ENCODE data around the gene F8A1.
"Not testable (repeated sequence)": the region's sequence is repeated elsewhere in the genome, so short reads cannot be mapped to it uniquely, and the experiment has no call there.

F8A1 gene

DNA sequence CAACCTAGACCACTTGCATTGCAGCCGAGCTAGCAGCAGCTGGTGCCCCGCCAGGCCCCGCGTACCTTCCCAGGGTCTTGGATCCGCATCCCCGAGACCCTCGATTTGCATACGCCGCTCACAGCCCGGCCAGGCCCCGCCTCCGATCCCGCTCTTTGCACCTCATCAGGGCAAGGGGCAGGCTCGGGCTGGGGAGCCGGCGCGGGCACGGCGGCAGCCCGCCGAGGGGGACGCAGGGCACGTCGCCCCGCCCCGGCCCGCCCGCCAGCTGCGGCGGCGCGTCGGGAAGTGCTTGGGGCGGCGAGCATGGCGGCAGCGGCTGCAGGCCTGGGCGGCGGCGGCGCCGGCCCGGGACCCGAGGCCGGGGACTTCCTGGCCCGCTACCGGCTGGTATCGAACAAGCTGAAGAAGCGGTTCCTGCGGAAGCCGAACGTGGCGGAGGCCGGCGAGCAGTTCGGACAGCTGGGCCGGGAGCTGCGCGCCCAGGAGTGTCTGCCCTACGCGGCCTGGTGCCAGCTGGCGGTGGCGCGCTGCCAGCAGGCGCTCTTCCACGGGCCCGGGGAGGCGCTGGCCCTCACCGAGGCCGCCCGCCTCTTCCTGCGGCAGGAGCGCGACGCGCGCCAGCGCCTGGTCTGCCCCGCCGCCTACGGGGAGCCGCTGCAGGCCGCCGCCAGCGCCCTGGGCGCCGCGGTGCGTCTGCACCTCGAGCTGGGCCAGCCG lies at the start of gene F8A1:
Gene F8A1 (plus strand): TSS at position 287 of the 720 bp plus-strand sequence. CDS start 20 bp downstream, at position 307.
- H3K27ac Mint-ChIP-seq; H3K4me1 Mint-ChIP-seq (ENCODE audit: low read depth); intact Hi-C loops (cut with micrococcal nuclease); H3K9me3 Mint-ChIP-seq; H3K36me3 Mint-ChIP-seq (ENCODE audit: low read depth); H3K4me3 Mint-ChIP-seq; H3K27me3 Mint-ChIP-seq: not testable (repeated sequence)

DNA sequence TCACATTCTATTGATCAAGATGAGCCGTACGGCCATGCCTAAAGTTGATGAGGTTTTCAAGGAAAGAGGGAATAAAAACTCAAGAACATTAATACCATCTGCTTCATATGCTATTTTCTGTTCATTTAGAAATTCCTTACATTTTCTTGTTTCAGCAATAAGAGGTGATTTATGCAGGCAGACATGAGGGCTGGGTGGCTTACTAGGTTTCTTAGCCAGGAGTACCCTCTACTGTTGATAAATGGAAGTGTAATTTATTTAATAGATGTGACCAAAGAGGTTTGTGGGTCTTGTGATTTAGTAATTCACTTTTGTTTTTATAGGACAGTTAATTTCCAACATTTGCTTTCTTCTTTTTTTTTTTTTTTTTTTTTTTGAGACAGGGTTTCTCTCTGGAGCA lies 45.3 kb upstream of the F8A1 start:
- Mint-ChIP-seq H3K4me1 (ENCODE audit: low read depth) (no peaks in the 10 kb centered on the region), H3K36me3 (ENCODE audit: low read depth) (no peaks in the 10 kb centered on the region), H3K27me3 (no peaks in the 10 kb centered on the region), H3K4me3 (no peak overlapping the region), H3K9me3 (no peaks in the 10 kb centered on the region), H3K27ac (no peak overlapping the region)
- intact Hi-C loops (cut with micrococcal nuclease) = no loop called here

DNA sequence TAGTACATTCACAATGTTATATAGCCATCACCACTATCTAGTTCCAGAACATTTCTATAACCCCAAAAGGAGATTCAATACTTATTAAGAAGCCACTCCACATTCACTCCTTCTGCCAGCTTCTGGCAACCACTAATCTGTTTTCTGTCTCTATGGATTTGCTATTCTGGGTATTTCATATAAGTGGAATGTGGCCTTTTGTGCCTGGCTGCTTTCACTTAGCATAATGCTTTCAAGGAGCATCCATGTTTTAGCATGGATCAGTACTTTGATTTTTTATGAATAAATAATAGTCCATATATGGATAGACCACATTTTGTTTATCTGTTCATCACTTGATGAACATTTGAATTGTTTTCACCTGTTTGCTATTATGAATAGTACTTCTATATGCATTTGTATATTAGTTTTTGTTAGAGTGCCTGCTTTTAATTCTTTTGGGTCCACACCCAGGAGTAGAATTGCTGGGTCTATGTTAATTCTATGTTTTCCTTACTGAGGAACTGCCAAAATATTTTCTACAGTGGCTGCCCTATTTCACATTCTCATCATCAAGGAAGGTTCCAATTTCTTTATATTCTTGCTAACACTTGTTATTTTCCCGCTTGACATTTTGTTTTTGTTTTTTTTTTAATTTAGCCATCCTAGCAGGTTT lies 35.1 kb upstream of the F8A1 start:
- intact Hi-C loops (cut with micrococcal nuclease) = loop anchor here (10.0 kb wide), 1 partner anchor 54 kb away; no protein-coding TSS in a partner anchor
- Mint-ChIP-seq H3K9me3 (no peaks in the 10 kb centered on the region), H3K4me1 (ENCODE audit: low read depth) (no peaks in the 10 kb centered on the region), H3K36me3 (ENCODE audit: low read depth) (no peaks in the 10 kb centered on the region), H3K27ac (no peak overlapping the region), H3K27me3 (no peaks in the 10 kb centered on the region), H3K4me3 (no peak overlapping the region)

DNA sequence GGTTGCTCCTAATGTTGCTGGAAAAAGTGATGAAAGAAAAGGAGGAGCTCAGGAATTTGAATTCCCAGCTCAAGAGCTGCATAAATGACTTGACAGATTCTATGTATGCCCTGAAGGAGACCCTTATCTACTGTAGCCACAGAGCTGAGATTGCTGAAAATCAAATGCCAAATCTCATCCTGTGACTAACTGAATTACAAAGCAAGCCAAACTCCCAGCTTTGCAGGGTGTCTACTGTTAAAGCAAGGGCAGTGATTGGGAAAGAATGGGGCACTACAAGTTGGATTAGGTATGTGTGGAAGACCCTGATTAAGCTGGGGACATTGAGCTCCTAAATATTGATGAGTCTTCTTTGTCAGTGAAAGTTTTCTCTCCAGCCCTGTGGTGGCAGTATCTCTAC lies 30.9 kb upstream of the F8A1 start:
- H3K9me3 Mint-ChIP-seq = no peaks in the 10 kb centered on the region
- H3K27me3 Mint-ChIP-seq = no peaks in the 10 kb centered on the region
- no peaks in the 10 kb centered on the region for H3K4me1 Mint-ChIP-seq (ENCODE audit: low read depth)
- intact Hi-C loops (cut with micrococcal nuclease) = loop anchor here (10.0 kb wide), 1 partner anchor 50 kb away; no protein-coding TSS in a partner anchor
- no peak overlapping the region for H3K27ac Mint-ChIP-seq
- peaks cover under 1% of the 10 kb centered on the region for H3K36me3 Mint-ChIP-seq (ENCODE audit: low read depth)
- no peak overlapping the region for H3K4me3 Mint-ChIP-seq

DNA sequence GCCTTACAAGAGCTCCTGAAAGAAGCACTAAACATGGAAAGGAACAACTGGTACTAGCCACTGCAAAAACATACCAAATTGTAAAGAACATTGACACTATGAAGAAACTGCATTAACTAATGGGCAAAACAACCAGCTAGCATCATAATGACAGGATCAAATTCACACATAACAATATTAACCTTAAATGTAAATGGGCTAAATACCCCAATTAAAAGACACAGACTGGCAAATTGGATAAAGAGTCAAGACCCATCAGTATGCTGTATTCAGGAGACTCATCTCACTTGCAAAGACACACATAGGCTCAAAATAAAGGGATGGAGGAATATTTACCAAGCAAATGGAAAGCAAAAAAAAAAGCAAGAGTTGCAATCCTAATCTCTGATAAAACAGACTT lies 17.6 kb upstream of the F8A1 start:
- H3K36me3 Mint-ChIP-seq (ENCODE audit: low read depth); H3K27me3 Mint-ChIP-seq; H3K4me1 Mint-ChIP-seq (ENCODE audit: low read depth); H3K4me3 Mint-ChIP-seq; intact Hi-C loops (cut with micrococcal nuclease); H3K27ac Mint-ChIP-seq: not testable (repeated sequence)
- H3K9me3 Mint-ChIP-seq = peaks cover 32% of the 10 kb centered on the region

DNA sequence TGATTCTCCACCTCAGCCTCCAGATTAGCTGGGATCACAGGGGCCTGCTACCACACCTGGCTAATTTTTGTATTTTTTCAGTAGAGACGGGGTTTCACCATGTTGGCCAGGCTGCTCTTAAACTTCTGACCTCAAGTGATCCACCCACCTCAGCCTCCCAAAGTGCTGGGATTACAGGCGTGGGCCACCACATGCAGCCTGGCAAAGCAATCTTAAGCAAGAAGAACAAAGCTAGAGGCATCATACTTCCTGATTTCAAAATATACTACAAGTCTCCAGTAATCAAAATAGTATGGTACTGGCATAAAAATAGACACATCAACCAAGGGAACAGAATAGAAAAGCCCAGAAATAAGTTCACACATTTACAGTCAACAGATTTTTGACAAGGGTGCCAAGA lies 12.8 kb upstream of the F8A1 start:
- Mint-ChIP-seq H3K27ac (no peak overlapping the region), H3K9me3 (peaks cover 15% of the 10 kb centered on the region), H3K4me3 (no peak overlapping the region), H3K36me3 (ENCODE audit: low read depth) (no peaks in the 10 kb centered on the region), H3K4me1 (ENCODE audit: low read depth) (no peaks in the 10 kb centered on the region), H3K27me3 (no peaks in the 10 kb centered on the region)
- intact Hi-C loops (cut with micrococcal nuclease) = no loop called here

DNA sequence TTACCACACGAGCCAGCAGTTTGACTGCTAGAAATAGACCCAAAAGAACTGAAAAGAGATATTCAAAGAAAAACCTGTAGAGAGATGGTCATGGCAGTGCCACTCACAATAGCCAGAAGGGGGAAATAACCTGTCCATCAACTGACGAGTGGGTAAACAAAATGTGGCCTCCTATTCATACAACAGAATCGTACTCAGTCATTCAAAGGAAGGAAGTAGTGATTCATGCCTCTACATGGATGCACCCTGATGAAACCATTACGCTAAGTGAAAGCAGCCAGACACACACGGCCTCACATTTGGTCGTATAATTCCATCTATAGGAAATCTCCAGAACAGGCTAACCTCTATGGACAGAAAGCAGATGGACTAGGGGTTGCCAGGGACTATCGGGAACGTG lies 2.1 kb upstream of the F8A1 start:
- H3K4me1 Mint-ChIP-seq (ENCODE audit: low read depth); H3K4me3 Mint-ChIP-seq; intact Hi-C loops (cut with micrococcal nuclease); H3K27ac Mint-ChIP-seq; H3K36me3 Mint-ChIP-seq (ENCODE audit: low read depth); H3K9me3 Mint-ChIP-seq; H3K27me3 Mint-ChIP-seq: not testable (repeated sequence)

DNA sequence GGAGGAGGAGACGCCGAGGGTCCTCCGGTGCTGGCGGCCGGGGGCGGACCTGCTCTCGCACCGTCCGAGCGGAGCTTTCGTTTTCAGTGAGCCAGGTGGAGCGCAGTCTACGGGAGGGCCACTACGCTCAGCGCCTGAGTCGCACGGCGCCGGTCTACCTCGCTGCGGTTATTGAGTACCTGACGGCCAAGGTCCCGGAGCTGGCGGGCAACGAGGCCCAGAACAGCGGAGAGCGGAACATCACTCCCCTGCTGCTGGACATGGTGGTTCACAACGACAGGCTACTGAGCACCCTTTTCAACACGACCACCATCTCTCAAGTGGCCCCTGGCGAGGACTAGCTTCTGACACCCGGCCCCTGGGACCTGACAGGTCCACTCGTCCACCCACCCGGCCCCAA lies 1.1 kb upstream of the F8A1 start:
- H3K4me1 Mint-ChIP-seq (ENCODE audit: low read depth); H3K27ac Mint-ChIP-seq; H3K4me3 Mint-ChIP-seq; H3K36me3 Mint-ChIP-seq (ENCODE audit: low read depth); intact Hi-C loops (cut with micrococcal nuclease); H3K9me3 Mint-ChIP-seq; H3K27me3 Mint-ChIP-seq: not testable (repeated sequence)

DNA sequence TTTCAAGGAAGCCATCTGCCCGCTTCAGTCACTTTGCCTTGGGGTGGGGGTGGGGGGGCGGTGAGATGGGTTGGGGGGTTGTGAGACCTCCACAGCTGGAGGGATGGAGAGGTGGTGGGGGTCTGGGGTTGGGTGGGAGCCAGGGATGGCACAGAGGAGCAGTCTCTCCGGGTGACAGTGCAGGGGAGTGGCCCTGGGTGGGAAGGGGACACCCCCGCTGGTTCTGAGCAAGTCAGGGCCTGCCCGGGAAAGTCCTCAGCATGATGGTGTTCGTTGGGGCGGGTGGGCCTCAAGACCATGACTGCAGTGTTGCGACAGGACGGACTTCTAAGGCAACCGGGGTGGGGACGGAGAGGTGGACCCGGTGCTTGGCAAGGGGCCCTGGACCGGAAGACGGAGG lies 606 bp upstream of the F8A1 start:
- not testable (repeated sequence) for H3K27me3 Mint-ChIP-seq; H3K4me1 Mint-ChIP-seq (ENCODE audit: low read depth)

DNA sequence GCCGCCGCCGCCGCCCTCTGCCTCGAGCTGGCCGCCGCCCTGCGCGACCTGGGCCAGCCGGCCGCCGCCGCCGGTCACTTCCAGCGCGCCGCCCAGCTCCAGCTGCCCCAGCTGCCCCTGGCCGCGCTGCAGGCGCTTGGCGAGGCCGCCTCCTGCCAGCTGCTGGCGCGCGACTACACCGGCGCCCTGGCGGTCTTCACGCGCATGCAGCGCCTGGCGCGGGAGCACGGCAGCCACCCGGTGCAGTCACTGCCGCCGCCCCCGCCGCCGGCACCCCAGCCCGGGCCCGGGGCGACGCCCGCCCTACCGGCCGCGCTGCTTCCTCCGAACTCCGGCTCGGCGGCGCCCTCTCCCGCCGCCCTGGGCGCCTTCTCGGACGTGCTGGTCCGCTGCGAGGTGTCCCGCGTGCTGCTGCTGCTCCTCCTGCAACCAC lies 650 bp downstream of the F8A1 start:
- H3K27ac Mint-ChIP-seq; H3K36me3 Mint-ChIP-seq (ENCODE audit: low read depth); H3K27me3 Mint-ChIP-seq; H3K4me3 Mint-ChIP-seq; intact Hi-C loops (cut with micrococcal nuclease); H3K4me1 Mint-ChIP-seq (ENCODE audit: low read depth); H3K9me3 Mint-ChIP-seq: not testable (repeated sequence)

More for the DNA sequence above, 606 bp upstream of the F8A1 start:
- H3K9me3 Mint-ChIP-seq; H3K27ac Mint-ChIP-seq; H3K4me3 Mint-ChIP-seq; H3K36me3 Mint-ChIP-seq (ENCODE audit: low read depth); intact Hi-C loops (cut with micrococcal nuclease): not testable (repeated sequence)

DNA sequence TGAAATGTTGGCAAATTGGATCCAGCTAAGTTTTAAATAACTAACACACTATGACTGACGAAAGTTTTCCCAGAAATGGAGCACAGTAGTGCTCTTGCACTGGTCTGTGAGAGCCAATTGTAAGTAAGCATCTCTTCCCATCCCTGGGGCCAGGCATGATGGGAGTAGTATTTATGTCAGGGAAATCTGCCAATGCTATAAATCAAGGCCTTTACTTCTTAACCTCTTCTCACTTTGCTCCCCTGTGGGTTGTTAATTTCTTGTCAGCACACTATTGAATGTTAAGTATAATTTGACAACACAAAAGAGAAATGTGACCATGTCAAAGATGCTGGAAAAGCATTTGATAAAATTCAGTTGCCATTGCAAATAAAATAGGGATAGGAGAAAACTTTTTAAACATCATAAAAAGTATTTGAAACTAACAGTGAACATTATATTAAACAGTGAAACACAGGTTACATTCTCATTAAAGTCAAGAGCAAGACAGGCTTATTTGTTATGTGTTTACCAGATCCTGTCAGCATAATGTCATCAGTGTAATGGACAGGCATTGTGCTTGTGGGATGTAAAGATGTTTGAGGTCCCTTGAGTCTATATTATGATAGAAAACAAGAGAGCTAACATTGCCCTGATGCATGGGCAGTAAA lies 5.0 kb downstream of the F8A1 start:
- no peak overlapping the region for H3K4me3 Mint-ChIP-seq
- no peaks in the 10 kb centered on the region for H3K36me3 Mint-ChIP-seq (ENCODE audit: low read depth)
- intact Hi-C loops (cut with micrococcal nuclease) = no loop called here
- peaks cover 5% of the 10 kb centered on the region for H3K4me1 Mint-ChIP-seq (ENCODE audit: low read depth)
- H3K9me3 Mint-ChIP-seq = no peaks in the 10 kb centered on the region
- no peak overlapping the region for H3K27ac Mint-ChIP-seq
- no peaks in the 10 kb centered on the region for H3K27me3 Mint-ChIP-seq

DNA sequence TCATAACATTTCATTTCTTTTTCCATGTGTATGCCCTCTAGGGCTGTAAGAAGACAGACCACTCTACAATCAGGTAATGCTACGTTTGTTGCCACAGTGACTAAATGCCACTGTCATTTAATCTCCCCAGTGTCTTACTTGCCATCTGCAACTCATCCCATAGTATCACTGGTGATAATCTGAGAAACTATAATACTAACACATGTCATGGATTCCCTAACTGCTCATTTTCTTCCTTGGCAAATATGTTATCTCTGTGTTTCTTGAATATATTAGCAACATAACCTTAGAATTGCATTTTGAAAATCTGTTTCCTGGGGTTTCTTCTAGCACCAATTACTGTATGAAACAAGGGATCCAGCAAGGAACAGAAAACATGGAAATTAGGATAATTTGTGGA lies 6.1 kb downstream of the F8A1 start:
- no peak overlapping the region for H3K4me3 Mint-ChIP-seq
- H3K4me1 Mint-ChIP-seq (ENCODE audit: low read depth) = peaks cover 5% of the 10 kb centered on the region
- no peaks in the 10 kb centered on the region for H3K27me3 Mint-ChIP-seq
- H3K27ac Mint-ChIP-seq = no peak overlapping the region
- no peaks in the 10 kb centered on the region for H3K36me3 Mint-ChIP-seq (ENCODE audit: low read depth)
- intact Hi-C loops (cut with micrococcal nuclease) = no loop called here
- H3K9me3 Mint-ChIP-seq = no peaks in the 10 kb centered on the region

DNA sequence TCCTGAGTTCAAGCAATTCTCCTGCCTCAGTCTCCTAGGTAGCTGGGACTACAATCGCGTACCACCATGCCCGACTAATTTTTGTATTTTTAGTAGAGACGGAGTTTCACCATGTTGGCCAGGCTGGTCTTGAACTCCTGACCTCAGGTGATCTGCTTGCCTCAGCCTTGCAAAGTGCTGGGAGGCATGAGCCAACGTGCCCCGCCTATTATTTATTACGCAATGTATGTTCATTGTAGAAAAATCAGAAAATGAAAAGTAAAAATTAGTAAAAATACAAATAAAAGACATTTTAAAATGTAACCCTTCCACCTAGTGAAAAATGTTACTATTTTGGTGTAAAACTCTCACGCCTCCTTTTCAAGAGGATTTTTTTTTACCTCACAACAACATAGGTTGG lies 14.2 kb downstream of the F8A1 start:
- no peaks in the 10 kb centered on the region for H3K27me3 Mint-ChIP-seq
- intact Hi-C loops (cut with micrococcal nuclease) = loop anchor here (10.0 kb wide), 1 partner anchor 46 kb away; no protein-coding TSS in a partner anchor
- H3K9me3 Mint-ChIP-seq = no peaks in the 10 kb centered on the region
- H3K36me3 Mint-ChIP-seq (ENCODE audit: low read depth) = no peaks in the 10 kb centered on the region
- no peak overlapping the region for H3K4me3 Mint-ChIP-seq
- no peaks in the 10 kb centered on the region for H3K4me1 Mint-ChIP-seq (ENCODE audit: low read depth)
- no peak overlapping the region for H3K27ac Mint-ChIP-seq

DNA sequence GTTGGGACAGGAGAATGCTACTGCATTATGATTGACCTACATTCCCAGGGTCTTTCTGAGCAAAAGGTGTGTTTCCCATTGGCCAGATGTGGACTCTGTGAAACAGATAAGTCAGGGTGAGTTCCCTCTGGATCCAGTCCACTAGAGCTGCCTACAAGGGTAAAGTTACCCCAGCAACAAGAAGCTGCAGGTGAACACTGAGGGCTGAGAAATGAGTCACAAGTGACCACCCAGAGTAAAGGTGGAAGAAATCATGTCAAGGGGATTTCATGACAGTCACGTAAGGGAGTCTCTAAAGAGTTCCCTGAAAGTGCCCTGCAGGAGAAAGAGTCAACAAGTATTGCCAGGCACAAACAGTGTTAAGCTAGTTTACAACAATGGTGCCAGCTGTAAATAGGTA lies 16.3 kb downstream of the F8A1 start:
- Mint-ChIP-seq H3K9me3 (no peaks in the 10 kb centered on the region), H3K27ac (no peak overlapping the region), H3K4me1 (ENCODE audit: low read depth) (no peaks in the 10 kb centered on the region), H3K36me3 (ENCODE audit: low read depth) (no peaks in the 10 kb centered on the region), H3K27me3 (no peaks in the 10 kb centered on the region), H3K4me3 (no peak overlapping the region)
- intact Hi-C loops (cut with micrococcal nuclease) = loop anchor here (10.0 kb wide), 1 partner anchor 48 kb away; no protein-coding TSS in a partner anchor
